Measurements from ENCODE around the gene TRIP4. TPM values are rescaled to one million over a fixed set of nuclear protein-coding genes. Genes with fewer than 3 reads are reported as not detected.
A peak's percentile ranks its signal among the peaks of the same experiment; 100 is the strongest.

Gene TRIP4
- polyA plus RNA-seq, 3 donors = 23.0 to 40.1 (median 35.6) TPM

DNA sequence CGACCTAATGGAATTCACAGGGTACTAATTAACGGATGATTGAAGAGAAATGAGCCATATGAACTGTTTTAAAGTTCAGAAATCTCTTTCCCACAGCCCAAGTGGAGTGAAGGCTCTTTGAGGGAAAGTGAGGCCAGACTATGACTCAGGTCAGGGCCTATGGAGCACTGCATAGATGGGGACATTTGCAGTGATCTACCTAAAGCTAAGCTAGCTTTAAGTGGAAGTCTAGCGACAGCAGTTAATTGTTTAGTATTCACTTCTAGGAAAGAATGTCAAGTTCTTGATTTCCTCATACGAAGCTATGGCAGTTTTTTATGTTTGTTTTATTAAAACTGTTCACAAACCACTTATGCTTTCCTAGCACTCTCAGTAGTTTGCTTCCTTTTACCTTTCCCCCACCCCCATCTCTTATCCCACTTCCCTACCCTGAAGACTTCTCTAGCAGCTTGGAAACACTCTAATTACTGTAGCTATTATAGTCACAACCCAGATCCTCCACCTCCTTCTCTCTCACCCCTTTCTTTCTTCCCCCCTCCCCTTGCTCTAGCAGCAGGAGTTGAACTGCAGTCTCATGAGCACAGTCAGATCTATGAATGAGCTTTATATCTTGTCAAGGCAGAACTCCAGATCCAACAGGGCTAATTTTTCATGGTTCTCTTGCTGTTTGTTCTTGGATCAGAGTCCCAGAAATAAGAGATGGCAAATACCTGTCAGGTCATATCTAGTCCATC lies 78.9 kb downstream of the TRIP4 start:
- Mint-ChIP-seq H3K27ac (peak overlapping the region in 3 of 7 donors; percentile 40 to 78 (median 52)), H3K4me3 (no peak overlapping the region), H3K9me3 (no peaks in the 10 kb centered on the region), H3K4me1 (peaks cover 66% of the 10 kb centered on the region), H3K36me3 (peaks cover 13 to 35% of the 10 kb centered on the region in 2 donors), H3K27me3 (ENCODE audit: low read depth in 3 of 3) (no peaks in the 10 kb centered on the region)
- DNase-seq = no peak
- Histone ChIP-seq H3K79me2 (ENCODE audit: insufficient read depth, low read length) (peaks cover 97% of the 10 kb centered on the region), H3K9ac (ENCODE audit: insufficient read depth, low read length, poor library complexity, severe bottlenecking) (no peak overlapping the region), H3K4me1 (ENCODE audit: control insufficient read depth in 1 of 2, insufficient read depth in 2 of 2, low read length in 2 of 2) (peaks cover 17 to 51% of the 10 kb centered on the region in 2 donors), H3K9me3 (replicated peaks in 1 of 2; ENCODE audit: control insufficient read depth in 1 of 2, insufficient read depth in 1 of 2, low read length in 2 of 2) (no peaks in the 10 kb centered on the region), H3K4me3 (replicated peaks in 1 of 3; ENCODE audit: low read depth in 2 of 3, low read length in 3 of 3) (no peak overlapping the region), H3K27me3 (ENCODE audit: control insufficient read depth in 2 of 2, insufficient read depth in 2 of 2, low read length in 2 of 2) (no peaks in the 10 kb centered on the region), H3K4me2 (replicated peaks; ENCODE audit: extremely low read depth, low read length, poor library complexity, severe bottlenecking) (no peak overlapping the region), H2AFZ (ENCODE audit: insufficient read depth, low read depth, low read length, poor library complexity, severe bottlenecking) (no peak overlapping the region), H3K27ac (ENCODE audit: low read depth in 1 of 2, low read length in 2 of 2) (peak overlapping the region in 1 of 2 donors; percentile 54), H3K36me3 (replicated peaks in 1 of 2; ENCODE audit: control insufficient read depth in 1 of 2, insufficient read depth in 2 of 2, low read length in 2 of 2) (peaks cover 2 to 21% of the 10 kb centered on the region in 2 donors), H4K20me1 (ENCODE audit: insufficient read depth, low read length) (peaks cover 99% of the 10 kb centered on the region)
- intact Hi-C loops (cut with micrococcal nuclease) = no loop called here
- TF ChIP-seq, protein P1, sequence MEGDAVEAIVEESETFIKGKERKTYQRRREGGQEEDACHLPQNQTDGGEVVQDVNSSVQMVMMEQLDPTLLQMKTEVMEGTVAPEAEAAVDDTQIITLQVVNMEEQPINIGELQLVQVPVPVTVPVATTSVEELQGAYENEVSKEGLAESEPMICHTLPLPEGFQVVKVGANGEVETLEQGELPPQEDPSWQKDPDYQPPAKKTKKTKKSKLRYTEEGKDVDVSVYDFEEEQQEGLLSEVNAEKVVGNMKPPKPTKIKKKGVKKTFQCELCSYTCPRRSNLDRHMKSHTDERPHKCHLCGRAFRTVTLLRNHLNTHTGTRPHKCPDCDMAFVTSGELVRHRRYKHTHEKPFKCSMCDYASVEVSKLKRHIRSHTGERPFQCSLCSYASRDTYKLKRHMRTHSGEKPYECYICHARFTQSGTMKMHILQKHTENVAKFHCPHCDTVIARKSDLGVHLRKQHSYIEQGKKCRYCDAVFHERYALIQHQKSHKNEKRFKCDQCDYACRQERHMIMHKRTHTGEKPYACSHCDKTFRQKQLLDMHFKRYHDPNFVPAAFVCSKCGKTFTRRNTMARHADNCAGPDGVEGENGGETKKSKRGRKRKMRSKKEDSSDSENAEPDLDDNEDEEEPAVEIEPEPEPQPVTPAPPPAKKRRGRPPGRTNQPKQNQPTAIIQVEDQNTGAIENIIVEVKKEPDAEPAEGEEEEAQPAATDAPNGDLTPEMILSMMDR (IDR thresholded peaks at IDR 0.05) = no peak
- no CpG with 5 or more reads among the region's 4 CpGs for whole genome bisulfite sequencing (ENCODE audit: insufficient coverage)

DNA sequence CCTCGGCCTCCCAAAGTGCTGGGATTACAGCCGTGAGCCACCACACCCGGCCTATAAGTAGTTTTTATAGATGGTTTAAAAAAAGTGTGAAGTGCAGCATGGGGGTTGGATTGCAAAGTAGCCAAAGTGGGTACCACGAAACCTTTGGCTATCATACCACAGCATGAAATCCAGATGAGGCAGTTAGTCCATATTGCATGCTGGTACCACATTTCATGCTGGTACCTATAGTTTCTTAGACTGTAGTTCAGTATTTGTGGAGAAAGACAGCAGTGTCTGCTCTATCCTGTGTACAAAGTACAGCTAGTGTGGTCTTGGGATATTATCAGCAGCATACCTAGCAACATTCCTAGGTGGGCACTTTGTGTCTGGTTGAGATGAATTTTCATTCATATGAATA lies 84.5 kb downstream of the TRIP4 start:
- H3K4me3 ChIP-seq (replicated peaks in 1 of 3; ENCODE audit: low read depth in 2 of 3, low read length in 3 of 3) = no peak overlapping the region
- peaks cover 0 to 8% of the 10 kb centered on the region in 2 donors for H3K4me1 ChIP-seq (ENCODE audit: control insufficient read depth in 1 of 2, insufficient read depth in 2 of 2, low read length in 2 of 2)
- H3K36me3 ChIP-seq (replicated peaks in 1 of 2; ENCODE audit: control insufficient read depth in 1 of 2, insufficient read depth in 2 of 2, low read length in 2 of 2) = peaks cover 2 to 46% of the 10 kb centered on the region in 2 donors
- H3K27me3 Mint-ChIP-seq (ENCODE audit: low read depth in 3 of 3) = peaks cover 0 to 2% (median 0%) of the 10 kb centered on the region in 3 donors
- H3K9me3 Mint-ChIP-seq = peaks cover 0 to 2% (median 0%) of the 10 kb centered on the region in 7 donors
- H3K9ac ChIP-seq (ENCODE audit: insufficient read depth, low read length, poor library complexity, severe bottlenecking) = no peak overlapping the region
- TF ChIP-seq, protein P1 (IDR thresholded peaks at IDR 0.05) = no peak
- no peaks in the 10 kb centered on the region for H3K27me3 ChIP-seq (ENCODE audit: control insufficient read depth in 2 of 2, insufficient read depth in 2 of 2, low read length in 2 of 2)
- H2AFZ ChIP-seq (ENCODE audit: insufficient read depth, low read depth, low read length, poor library complexity, severe bottlenecking) = no peak overlapping the region
- no peak overlapping the region for H3K4me3 Mint-ChIP-seq
- no peak for DNase-seq
- WGBS (ENCODE audit: insufficient coverage) = no CpG with 5 or more reads among the region's 4 CpGs
- no peaks in the 10 kb centered on the region for H3K9me3 ChIP-seq (replicated peaks in 1 of 2; ENCODE audit: control insufficient read depth in 1 of 2, insufficient read depth in 1 of 2, low read length in 2 of 2)
- no peak overlapping the region for H3K4me2 ChIP-seq (replicated peaks; ENCODE audit: extremely low read depth, low read length, poor library complexity, severe bottlenecking)
- peaks cover 20 to 54% of the 10 kb centered on the region in 2 donors for H3K36me3 Mint-ChIP-seq
- peak overlapping the region in 2 of 7 donors; percentile 30 to 46 for H3K27ac Mint-ChIP-seq
- no peak overlapping the region for H3K27ac ChIP-seq (ENCODE audit: low read depth in 1 of 2, low read length in 2 of 2)
- peaks cover 95% of the 10 kb centered on the region for H4K20me1 ChIP-seq (ENCODE audit: insufficient read depth, low read length)
- H3K4me1 Mint-ChIP-seq = peaks cover 28% of the 10 kb centered on the region
- intact Hi-C loops (cut with micrococcal nuclease) = no loop called here
- H3K79me2 ChIP-seq (ENCODE audit: insufficient read depth, low read length) = peaks cover 93% of the 10 kb centered on the region

All from CD14-positive monocyte (primary cell).